ENCODE results near the gene UGGT1. TPM values are rescaled to one million over a fixed set of nuclear protein-coding genes. Genes with fewer than 3 reads are reported as not detected.

The UGGT1 gene
- total RNA-seq, 4 donors from 2014 or later, result 38.8 to 57.2 (median 52.2) TPM

DNA sequence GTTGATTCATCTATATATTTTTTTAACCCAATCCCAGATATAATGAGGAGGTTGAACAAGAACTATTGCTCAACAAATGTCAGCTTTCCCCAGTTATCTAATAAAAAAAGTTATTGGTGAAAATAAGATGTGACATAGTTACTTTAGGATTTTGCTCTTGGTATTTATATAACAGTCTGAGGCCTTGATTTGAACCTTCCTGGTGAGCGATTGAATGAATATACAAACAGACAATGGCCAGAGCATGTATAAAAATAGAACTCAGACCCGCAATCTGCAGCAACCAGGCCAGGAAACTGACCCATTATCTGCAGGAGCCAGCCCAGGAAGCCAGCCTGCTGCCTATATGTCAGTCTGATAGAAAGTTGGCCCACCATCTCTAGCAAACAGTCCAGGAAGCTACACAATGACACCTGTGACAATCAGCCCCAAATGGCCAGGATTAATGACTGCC lies 146.1 kb downstream of the UGGT1 start:
- intact Hi-C loops (cut with DNase I; ENCODE audit: low total_unique reads) (loop anchor here (10.0 kb wide), 1 partner anchor 78 kb away; the partner anchor contains the start of gene HS6ST1), in situ Hi-C loops (cut with MboI; ENCODE audit: low pct_ligation_motif_present in 1 of 4, low pct_unique_long_range_greater_than_20kb in 1 of 4, low sequenced_read_pairs in 3 of 4) (loop anchor here in 1 of 4 donors (10.0 kb wide), 1 partner anchor 62 kb away; no protein-coding TSS in a partner anchor)
- no peak for DNase-seq
- H3K4me1 ChIP-seq, result peaks cover 0 to 9% (median 7%) of the 10 kb centered on the region in 4 donors
- peaks cover 3% of the 10 kb centered on the region for H3K27me3 ChIP-seq
- peak overlapping the region in 2 of 4 donors; percentile 46 to 65 for H3K27ac ChIP-seq
- TF ChIP-seq POLR2AphosphoS5 (IDR thresholded peaks at IDR 0.05) (peak in 1 of 3 donors; percentile 10), EP300 (IDR thresholded peaks at IDR 0.05; ENCODE audit: low read depth) (no peak)
- TF ChIP-seq, protein P1, sequence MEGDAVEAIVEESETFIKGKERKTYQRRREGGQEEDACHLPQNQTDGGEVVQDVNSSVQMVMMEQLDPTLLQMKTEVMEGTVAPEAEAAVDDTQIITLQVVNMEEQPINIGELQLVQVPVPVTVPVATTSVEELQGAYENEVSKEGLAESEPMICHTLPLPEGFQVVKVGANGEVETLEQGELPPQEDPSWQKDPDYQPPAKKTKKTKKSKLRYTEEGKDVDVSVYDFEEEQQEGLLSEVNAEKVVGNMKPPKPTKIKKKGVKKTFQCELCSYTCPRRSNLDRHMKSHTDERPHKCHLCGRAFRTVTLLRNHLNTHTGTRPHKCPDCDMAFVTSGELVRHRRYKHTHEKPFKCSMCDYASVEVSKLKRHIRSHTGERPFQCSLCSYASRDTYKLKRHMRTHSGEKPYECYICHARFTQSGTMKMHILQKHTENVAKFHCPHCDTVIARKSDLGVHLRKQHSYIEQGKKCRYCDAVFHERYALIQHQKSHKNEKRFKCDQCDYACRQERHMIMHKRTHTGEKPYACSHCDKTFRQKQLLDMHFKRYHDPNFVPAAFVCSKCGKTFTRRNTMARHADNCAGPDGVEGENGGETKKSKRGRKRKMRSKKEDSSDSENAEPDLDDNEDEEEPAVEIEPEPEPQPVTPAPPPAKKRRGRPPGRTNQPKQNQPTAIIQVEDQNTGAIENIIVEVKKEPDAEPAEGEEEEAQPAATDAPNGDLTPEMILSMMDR (IDR thresholded peaks at IDR 0.05), result no peak
- WGBS, 2 donors (ENCODE audit: low coverage in 1 of 2), result 60 to 79% methylated on average over 2 of the region's 2 CpGs
- no peak overlapping the region for H3K4me3 ChIP-seq
- H3K9me3 ChIP-seq, result no peaks in the 10 kb centered on the region
- H3K36me3 ChIP-seq, result no peaks in the 10 kb centered on the region

DNA sequence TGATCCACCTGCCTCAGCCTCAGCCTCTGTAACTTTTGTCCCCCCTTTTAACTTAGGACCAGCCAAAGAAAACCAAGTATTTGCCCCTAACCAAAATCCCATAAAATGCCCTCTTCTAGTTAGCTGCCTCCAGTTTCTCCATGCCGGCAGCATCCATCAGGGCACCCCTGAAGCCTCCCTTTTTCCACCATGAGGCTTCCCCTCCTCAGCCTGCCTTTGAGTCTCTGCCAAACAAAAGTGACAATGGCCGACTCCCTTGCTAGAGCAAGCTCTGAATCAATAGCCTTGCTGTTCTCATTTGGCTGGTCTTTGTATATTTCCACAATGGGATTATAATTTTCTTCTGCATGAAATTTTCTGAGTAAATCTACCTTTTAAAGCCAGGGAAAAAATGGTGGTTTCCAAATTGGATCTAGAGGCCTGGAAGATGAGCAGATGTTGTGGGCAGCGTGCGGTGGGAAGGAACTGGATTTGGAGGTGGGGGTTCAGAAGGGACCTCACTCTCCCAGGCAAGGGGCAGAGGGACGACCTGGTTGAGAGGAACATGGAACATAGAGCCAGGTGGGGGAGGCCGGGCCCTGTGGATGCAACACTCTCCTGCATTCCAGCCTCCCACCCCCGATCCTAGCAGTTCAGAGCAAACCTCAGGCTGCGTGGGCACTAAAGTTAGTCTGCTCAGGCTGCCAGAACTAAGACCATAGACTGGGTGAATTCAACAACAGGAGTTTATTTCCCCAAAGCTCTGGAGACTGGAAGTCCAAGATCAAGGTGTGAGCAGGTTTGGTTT lies 147.1 kb downstream of the UGGT1 start:
- DNase-seq, result no peak
- H3K4me1 ChIP-seq, result peaks cover 0 to 4% (median 0%) of the 10 kb centered on the region in 4 donors
- no peaks in the 10 kb centered on the region for H3K9me3 ChIP-seq
- intact Hi-C loops (cut with DNase I; ENCODE audit: low total_unique reads) (loop anchor here (10.0 kb wide), 1 partner anchor 77 kb away; the partner anchor contains the start of gene HS6ST1), in situ Hi-C loops (cut with MboI; ENCODE audit: low pct_ligation_motif_present in 1 of 4, low pct_unique_long_range_greater_than_20kb in 1 of 4, low sequenced_read_pairs in 3 of 4) (loop anchor here in 1 of 4 donors (10.0 kb wide), 1 partner anchor 63 kb away; no protein-coding TSS in a partner anchor)
- 84% methylated on average over 7 of the region's 8 CpGs; no CpG with 5 or more reads in 1 of the 2 donors for WGBS, 2 donors (ENCODE audit: low coverage in 1 of 2)
- no peak overlapping the region for H3K4me3 ChIP-seq
- no peak overlapping the region for H3K27ac ChIP-seq
- TF ChIP-seq EP300 (IDR thresholded peaks at IDR 0.05; ENCODE audit: low read depth), result no peak
- H3K36me3 ChIP-seq, result no peaks in the 10 kb centered on the region
- peaks cover 3% of the 10 kb centered on the region for H3K27me3 ChIP-seq

DNA sequence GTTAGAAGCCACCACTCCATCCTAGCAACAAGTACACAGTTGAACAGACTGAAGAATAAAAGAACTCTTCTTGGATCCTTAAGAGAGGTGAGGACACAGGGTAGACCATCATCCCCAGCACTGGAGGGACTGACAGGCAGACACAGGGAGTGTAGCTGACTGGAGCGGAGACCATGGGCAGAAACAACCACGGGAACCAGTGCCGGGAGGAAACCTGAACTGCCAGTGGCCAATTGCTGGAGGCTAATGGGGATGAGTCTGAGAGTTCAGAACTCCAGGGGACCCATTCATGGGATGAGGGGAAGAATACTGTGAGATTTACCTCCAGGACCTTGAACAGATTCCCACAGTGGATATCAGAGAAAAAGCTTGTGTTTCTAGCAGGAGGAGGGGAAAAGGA lies 150.9 kb downstream of the UGGT1 start:
- WGBS, 2 donors (ENCODE audit: low coverage in 1 of 2), result 83 to 88% methylated on average over 3 of the region's 3 CpGs
- in situ Hi-C loops (cut with MboI; ENCODE audit: low pct_ligation_motif_present in 1 of 4, low pct_unique_long_range_greater_than_20kb in 1 of 4, low sequenced_read_pairs in 3 of 4), result no loop called here
- TF ChIP-seq EP300 (IDR thresholded peaks at IDR 0.05; ENCODE audit: low read depth) (no peak), POLR2A (IDR thresholded peaks at IDR 0.05) (no peak)
- TF ChIP-seq, protein P1 (IDR thresholded peaks at IDR 0.05), result no peak
- H3K4me1 ChIP-seq, result no peaks in the 10 kb centered on the region
- H3K4me3 ChIP-seq, result no peak overlapping the region
- DNase-seq, result no peak
- intact Hi-C loops (cut with DNase I; ENCODE audit: low total_unique reads), result no loop called here
- H3K36me3 ChIP-seq, result no peaks in the 10 kb centered on the region
- H3K27me3 ChIP-seq, result peaks cover 3% of the 10 kb centered on the region
- H3K9me3 ChIP-seq, result no peaks in the 10 kb centered on the region
- no peak overlapping the region for H3K27ac ChIP-seq

Small RNA genes within 50 kb of the gene (small RNA-seq; reads per million reads assigned to genes)
- gene AC108059.2 (0 reads per million in 4 donors), gene AC108059.3 (0 to 0.95 (median 0) reads per million in 4 donors), gene DYNLT3P2 (0 to 0.56 (median 0) reads per million in 4 donors), gene RF00019 (0 reads per million in 4 donors)

Other genes starting within 250 kb of the UGGT1 start
- 10 to 100 TPM in 3 of 4 donors, 1 to 10 TPM in 1; 7.6 to 21.9 (median 11.6) TPM for gene POLR2D, start 233.0 kb upstream of the UGGT1 start, total RNA-seq
- 10 to 100 TPM in 3 of 4 donors, 1 to 10 TPM in 1; 6.6 to 18.3 (median 12.9) TPM for gene AMMECR1L, start 205.2 kb upstream of the UGGT1 start, total RNA-seq
- 10 to 100 TPM in 3 of 4 donors, 1 to 10 TPM in 1; 2.6 to 23.9 (median 13.0) TPM for gene SAP130, start 63.1 kb upstream of the UGGT1 start, total RNA-seq
- gene HS6ST1, start 227.7 kb downstream of the UGGT1 start, total RNA-seq, result 10 to 100 TPM; 16.1 to 38.6 (median 26.5) TPM